Measurements from ENCODE around the gene SLC44A1.

SLC44A1 gene

GRCh38 chr9:105244003-105244733, at the start of gene SLC44A1:
SLC44A1 (plus strand) TSS chr9:105244651; CDS start chr9:105244869, 218 bp downstream.
- DNase-seq = peak; percentile 87

GRCh38 chr9:105195259-105195658, 49.2 kb upstream of the SLC44A1 start:
- DNase-seq = no peak

GRCh38 chr9:105198023-105198422, 46.4 kb upstream of the SLC44A1 start:
- no peak for DNase-seq

- no peak for DNase-seq
Observed at GRCh38 chr9:105198865-105199264, 45.6 kb upstream of the SLC44A1 start.

GRCh38 chr9:105204416-105204815, 40.0 kb upstream of the SLC44A1 start:
- DNase-seq = no peak

- DNase-seq = no peak
Observed at GRCh38 chr9:105205787-105206495, 38.5 kb upstream of the SLC44A1 start.

- no peak for DNase-seq
Observed at GRCh38 chr9:105206496-105206820, 38.0 kb upstream of the SLC44A1 start.

GRCh38 chr9:105206821-105207699, 37.4 kb upstream of the SLC44A1 start:
- DNase-seq = no peak

- DNase-seq = no peak
Observed at GRCh38 chr9:105216440-105217178, 27.8 kb upstream of the SLC44A1 start.

GRCh38 chr9:105218673-105219072, 25.8 kb upstream of the SLC44A1 start:
- DNase-seq = no peak

GRCh38 chr9:105219291-105219805, 25.1 kb upstream of the SLC44A1 start:
- DNase-seq = no peak

GRCh38 chr9:105220451-105220850, 24.0 kb upstream of the SLC44A1 start:
- no peak for DNase-seq

- DNase-seq = no peak
Observed at GRCh38 chr9:105223544-105224140, 20.8 kb upstream of the SLC44A1 start.

GRCh38 chr9:105226055-105226454, 18.4 kb upstream of the SLC44A1 start:
- no peak for DNase-seq

GRCh38 chr9:105232207-105232606, 12.2 kb upstream of the SLC44A1 start:
- no peak for DNase-seq

GRCh38 chr9:105233873-105234272, 10.6 kb upstream of the SLC44A1 start:
- no peak for DNase-seq

GRCh38 chr9:105236261-105236660, 8.2 kb upstream of the SLC44A1 start:
- DNase-seq = no peak

- no peak for DNase-seq
Observed at GRCh38 chr9:105237246-105237645, 7.2 kb upstream of the SLC44A1 start.

- DNase-seq = no peak
Observed at GRCh38 chr9:105238302-105238701, 6.1 kb upstream of the SLC44A1 start.

GRCh38 chr9:105241356-105242043, 3.0 kb upstream of the SLC44A1 start:
- no peak for DNase-seq

- DNase-seq = no peak
Observed at GRCh38 chr9:105242062-105242461, 2.4 kb upstream of the SLC44A1 start.

- no peak for DNase-seq
Observed at GRCh38 chr9:105242557-105242956, 1.9 kb upstream of the SLC44A1 start.
